MM.1S (cell line): ENCODE data around the gene CDH4.

Experiments used
- DNase-seq: peaks from one replicate; pipeline ENCODE4 v3.0.0-alpha.2; 2015
- H2AFZ ChIP-seq: fragments of 300-600 bp; sonication (generic); 2 replicates; pipeline ENCODE4 v1.6.0; 2016; ENCODE audit warnings: antibody characterized with exemption, low read length
- H3F3A ChIP-seq: fragments of 300-600 bp; sonication (generic); 2 replicates; pipeline ENCODE4 v1.6.1; 2016; ENCODE audit warnings: mild to moderate bottlenecking, antibody characterized with exemption, low read length, moderate library complexity, mixed read lengths; ENCODE audit not compliant: insufficient read depth
- H3K27ac ChIP-seq: fragments of 300-600 bp; sonication (generic); 2 replicates; pipeline ENCODE4 v1.5.1; 2016; ENCODE audit warnings: mild to moderate bottlenecking, low read length
- H3K27me3 ChIP-seq: fragments of 300-600 bp; sonication (generic); replicated peaks from 2 replicates; pipeline ENCODE4 v1.6.0; 2016; ENCODE audit warnings: low read length; ENCODE audit not compliant: insufficient read depth
- H3K36me3 ChIP-seq: fragments of 300-600 bp; sonication (generic); replicated peaks from 2 replicates; pipeline ENCODE4 v1.6.1; 2016; ENCODE audit warnings: mild to moderate bottlenecking, low read length, mixed read lengths; ENCODE audit not compliant: insufficient read depth
- H3K4me1 ChIP-seq: fragments of 300-600 bp; sonication (generic); 2 replicates; pipeline ENCODE4 v1.6.1; 2016; ENCODE audit warnings: low read length, mixed read lengths
- H3K4me2 ChIP-seq: fragments of 300-600 bp; sonication (generic); 2 replicates; pipeline ENCODE4 v1.6.0; 2016; ENCODE audit warnings: low read depth, low read length
- H3K4me3 ChIP-seq: fragments of 300-600 bp; sonication (generic); 2 replicates; pipeline ENCODE4 v1.5.1; 2016; ENCODE audit warnings: low read length, mixed read lengths
- H3K79me2 ChIP-seq: fragments of 300-600 bp; sonication (generic); 2 replicates; pipeline ENCODE4 v1.6.1; 2016; ENCODE audit warnings: mixed run types, low read length, mixed read lengths
- H3K9ac ChIP-seq: fragments of 300-600 bp; sonication (generic); 2 replicates; pipeline ENCODE4 v1.6.1; 2016; ENCODE audit warnings: low read length, mixed read lengths
- H3K9me2 ChIP-seq: fragments of 300-600 bp; sonication (generic); replicated peaks from 2 replicates; pipeline ENCODE4 v1.6.1; 2016; ENCODE audit warnings: mild to moderate bottlenecking, low read length, mixed read lengths; ENCODE audit not compliant: insufficient read depth
- H3K9me3 ChIP-seq: fragments of 300-600 bp; sonication (generic); replicated peaks from 2 replicates; pipeline ENCODE4 v1.6.1; 2016; ENCODE audit warnings: mild to moderate bottlenecking, low read length, mixed read lengths; ENCODE audit not compliant: insufficient read depth
- H4K20me1 ChIP-seq: fragments of 300-600 bp; sonication (generic); 2 replicates; pipeline ENCODE4 v1.6.1; 2016; ENCODE audit warnings: mild to moderate bottlenecking, low read length, moderate library complexity, mixed read lengths; ENCODE audit not compliant: insufficient read depth
- CTCF ChIP-seq: fragments of 300-600 bp; sonication (generic); IDR thresholded peaks from 2 replicates; pipeline ENCODE4 v1.5.1; 2016; ENCODE audit warnings: antibody characterized with exemption, low read length, mixed read lengths
- EZH2 ChIP-seq: fragments of 300-600 bp; sonication (generic); optimal IDR thresholded peaks from 2 replicates; pipeline ENCODE3; 2017; ENCODE audit warnings: low read depth, mild to moderate bottlenecking, antibody characterized with exemption, low read length, mixed read lengths
- EZH2phosphoT487 ChIP-seq: fragments of 300-600 bp; sonication (generic); IDR thresholded peaks from 2 replicates; pipeline ENCODE4 v1.6.1; 2018; ENCODE audit warnings: antibody characterized with exemption, low read length

Gene CDH4

GRCh38 chr20:61354901-61355495 lies 102.9 kb downstream of the CDH4 start:
- Histone ChIP-seq H3K9me2 (no peaks in the 10 kb centered on the region), H3F3A (no peaks in the 10 kb centered on the region), H3K36me3 (no peaks in the 10 kb centered on the region), H3K4me1 (no peaks in the 10 kb centered on the region), H3K9ac (no peak overlapping the region), H2AFZ (no peak overlapping the region), H3K9me3 (no peaks in the 10 kb centered on the region), H3K27ac (no peak overlapping the region), H3K79me2 (no peaks in the 10 kb centered on the region), H3K27me3 (peaks cover 74% of the 10 kb centered on the region), H3K4me3 (no peak overlapping the region), H4K20me1 (no peaks in the 10 kb centered on the region), H3K4me2 (no peak overlapping the region)
- no peak for TF ChIP-seq EZH2phosphoT487
- TF ChIP-seq CTCF, result no peak
- no peak for TF ChIP-seq EZH2
- no peak for DNase-seq

GRCh38 chr20:61355585-61355984 lies 103.5 kb downstream of the CDH4 start:
- TF ChIP-seq CTCF (no peak), EZH2 (no peak), EZH2phosphoT487 (no peak)
- Histone ChIP-seq H3K4me1 (no peaks in the 10 kb centered on the region), H3K9me2 (no peaks in the 10 kb centered on the region), H2AFZ (no peak overlapping the region), H3K36me3 (no peaks in the 10 kb centered on the region), H3K27ac (no peak overlapping the region), H3K9ac (no peak overlapping the region), H4K20me1 (no peaks in the 10 kb centered on the region), H3K27me3 (peaks cover 79% of the 10 kb centered on the region), H3K4me2 (no peak overlapping the region), H3K79me2 (no peaks in the 10 kb centered on the region), H3K4me3 (no peak overlapping the region), H3K9me3 (no peaks in the 10 kb centered on the region), H3F3A (no peaks in the 10 kb centered on the region)
- DNase-seq, result no peak

- peaks cover 86% of the 10 kb centered on the region for H3K27me3 ChIP-seq
- H3K9me2 ChIP-seq, result no peaks in the 10 kb centered on the region
- H3K9ac ChIP-seq, result no peak overlapping the region
- no peak overlapping the region for H3K4me2 ChIP-seq
- no peak overlapping the region for H3K27ac ChIP-seq
- H3K4me1 ChIP-seq, result no peaks in the 10 kb centered on the region
- TF ChIP-seq EZH2 (no peak), CTCF (no peak), EZH2phosphoT487 (no peak)
- H4K20me1 ChIP-seq, result no peaks in the 10 kb centered on the region
- no peak overlapping the region for H3K4me3 ChIP-seq
- H3F3A ChIP-seq, result no peaks in the 10 kb centered on the region
- no peak overlapping the region for H2AFZ ChIP-seq
- no peaks in the 10 kb centered on the region for H3K36me3 ChIP-seq
- no peaks in the 10 kb centered on the region for H3K9me3 ChIP-seq
- DNase-seq, result no peak
- H3K79me2 ChIP-seq, result no peaks in the 10 kb centered on the region
Observed at GRCh38 chr20:61356196-61356595, 104.1 kb downstream of the CDH4 start.
